ENCODE results near the gene CLEC18C. TPM values are rescaled to one million over a fixed set of nuclear protein-coding genes. Genes with fewer than 3 reads are reported as not detected.
"Not testable (repeated sequence)": the region's sequence is repeated elsewhere in the genome, so short reads cannot be mapped to it uniquely, and the experiment has no call there.

The CLEC18C gene
- total and polyA plus RNA-seq, 2 donors (not counting 1 experiment from before 2014, with no cell fraction given): 0.01 to 0.17 TPM

- not testable (repeated sequence) for H3K27me3 ChIP-seq (ENCODE audit: control insufficient read depth, insufficient read depth, low read length); DNase-seq (ENCODE audit: low read depth in 2 of 2); H3K4me3 ChIP-seq (replicated peaks in 1 of 4; ENCODE audit: control extremely low read depth in 1 of 4, insufficient read depth in 1 of 4, low read depth in 3 of 4, low read length in 4 of 4); H3K4me1 ChIP-seq (ENCODE audit: control insufficient read depth, extremely low read depth, insufficient read depth, low read length); H3K36me3 ChIP-seq (ENCODE audit: control insufficient read depth, insufficient read depth, low read length); H3K9me3 ChIP-seq (ENCODE audit: control insufficient read depth, insufficient read depth, low read depth, low read length); H3K4me2 ChIP-seq (ENCODE audit: extremely low read depth, insufficient read depth, low read length); H2AFZ ChIP-seq (ENCODE audit: low read length); H3K27ac ChIP-seq (ENCODE audit: insufficient read depth, low read length); H4K20me1 ChIP-seq (ENCODE audit: control insufficient read depth, extremely low read depth, insufficient read depth, low read length); H3K79me2 ChIP-seq (ENCODE audit: control insufficient read depth, insufficient read depth, low read length); H3K9ac ChIP-seq (ENCODE audit: insufficient read depth, low read length)
These were observed 50.5 kb downstream of the CLEC18C start for GRCh38 chr16:70223971-70224513.

DNA sequence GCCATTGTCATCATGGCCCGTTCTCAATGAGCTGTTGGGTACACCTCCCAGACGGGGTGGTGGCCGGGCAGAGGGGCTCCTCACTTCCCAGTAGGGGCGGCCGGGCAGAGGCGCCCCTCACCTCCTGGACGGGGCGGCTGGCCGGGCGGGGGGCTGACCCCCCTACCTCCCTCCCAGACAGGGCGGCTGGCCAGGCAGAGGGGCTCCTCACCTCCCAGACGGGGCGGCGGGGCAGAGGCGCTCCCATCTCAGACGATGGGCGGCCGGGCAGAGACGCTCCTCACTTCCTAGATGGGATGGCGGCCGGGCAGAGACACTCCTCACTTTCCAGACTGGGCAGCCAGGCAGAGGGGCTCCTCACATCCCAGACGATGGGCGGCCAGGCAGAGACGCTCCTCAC is 51.1 kb downstream of the CLEC18C start:
- not testable (repeated sequence) for H3K9me3 ChIP-seq (ENCODE audit: control insufficient read depth, insufficient read depth, low read depth, low read length); H4K20me1 ChIP-seq (ENCODE audit: control insufficient read depth, extremely low read depth, insufficient read depth, low read length); H3K79me2 ChIP-seq (ENCODE audit: control insufficient read depth, insufficient read depth, low read length); H3K9ac ChIP-seq (ENCODE audit: insufficient read depth, low read length); DNase-seq (ENCODE audit: low read depth in 2 of 2); H3K4me2 ChIP-seq (ENCODE audit: extremely low read depth, insufficient read depth, low read length); H2AFZ ChIP-seq (ENCODE audit: low read length); H3K36me3 ChIP-seq (ENCODE audit: control insufficient read depth, insufficient read depth, low read length); H3K27ac ChIP-seq (ENCODE audit: insufficient read depth, low read length); H3K27me3 ChIP-seq (ENCODE audit: control insufficient read depth, insufficient read depth, low read length); H3K4me1 ChIP-seq (ENCODE audit: control insufficient read depth, extremely low read depth, insufficient read depth, low read length); H3K4me3 ChIP-seq (replicated peaks in 1 of 4; ENCODE audit: control extremely low read depth in 1 of 4, insufficient read depth in 1 of 4, low read depth in 3 of 4, low read length in 4 of 4)

DNA sequence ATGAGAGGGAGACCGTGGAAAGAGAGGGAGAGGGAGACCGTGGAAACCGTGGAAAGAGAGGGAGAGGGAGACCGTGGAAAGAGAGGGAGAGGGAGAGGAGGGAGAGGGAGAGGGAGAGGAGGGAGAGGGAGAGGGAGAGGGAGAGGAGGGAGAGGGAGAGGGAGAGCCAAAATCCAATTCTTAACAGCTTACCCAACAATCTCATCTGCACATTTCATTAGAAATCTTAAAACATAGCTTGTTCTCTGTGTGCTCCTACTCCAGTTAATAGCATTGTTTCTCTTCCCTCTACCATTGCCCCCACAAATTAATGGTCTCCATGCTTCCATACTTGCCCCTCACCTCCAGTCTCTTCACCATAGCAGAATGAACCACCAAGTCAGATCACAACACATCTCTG is 51.8 kb downstream of the CLEC18C start:
- not testable (repeated sequence) for H3K36me3 ChIP-seq (ENCODE audit: control insufficient read depth, insufficient read depth, low read length); H3K4me3 ChIP-seq (replicated peaks in 1 of 4; ENCODE audit: control extremely low read depth in 1 of 4, insufficient read depth in 1 of 4, low read depth in 3 of 4, low read length in 4 of 4); H3K79me2 ChIP-seq (ENCODE audit: control insufficient read depth, insufficient read depth, low read length); H3K27ac ChIP-seq (ENCODE audit: insufficient read depth, low read length); H2AFZ ChIP-seq (ENCODE audit: low read length); H3K9ac ChIP-seq (ENCODE audit: insufficient read depth, low read length); H4K20me1 ChIP-seq (ENCODE audit: control insufficient read depth, extremely low read depth, insufficient read depth, low read length); H3K9me3 ChIP-seq (ENCODE audit: control insufficient read depth, insufficient read depth, low read depth, low read length); H3K4me2 ChIP-seq (ENCODE audit: extremely low read depth, insufficient read depth, low read length); H3K4me1 ChIP-seq (ENCODE audit: control insufficient read depth, extremely low read depth, insufficient read depth, low read length); H3K27me3 ChIP-seq (ENCODE audit: control insufficient read depth, insufficient read depth, low read length); DNase-seq (ENCODE audit: low read depth in 2 of 2)

- not testable (repeated sequence) for H3K4me3 ChIP-seq (replicated peaks in 1 of 4; ENCODE audit: control extremely low read depth in 1 of 4, insufficient read depth in 1 of 4, low read depth in 3 of 4, low read length in 4 of 4); DNase-seq (ENCODE audit: low read depth in 2 of 2); H3K27me3 ChIP-seq (ENCODE audit: control insufficient read depth, insufficient read depth, low read length); H4K20me1 ChIP-seq (ENCODE audit: control insufficient read depth, extremely low read depth, insufficient read depth, low read length); H3K9me3 ChIP-seq (ENCODE audit: control insufficient read depth, insufficient read depth, low read depth, low read length); H3K27ac ChIP-seq (ENCODE audit: insufficient read depth, low read length); H3K9ac ChIP-seq (ENCODE audit: insufficient read depth, low read length); H3K4me2 ChIP-seq (ENCODE audit: extremely low read depth, insufficient read depth, low read length); H3K4me1 ChIP-seq (ENCODE audit: control insufficient read depth, extremely low read depth, insufficient read depth, low read length); H2AFZ ChIP-seq (ENCODE audit: low read length); H3K36me3 ChIP-seq (ENCODE audit: control insufficient read depth, insufficient read depth, low read length); H3K79me2 ChIP-seq (ENCODE audit: control insufficient read depth, insufficient read depth, low read length)
These were observed 52.4 kb downstream of the CLEC18C start for GRCh38 chr16:70226024-70226423.

DNA sequence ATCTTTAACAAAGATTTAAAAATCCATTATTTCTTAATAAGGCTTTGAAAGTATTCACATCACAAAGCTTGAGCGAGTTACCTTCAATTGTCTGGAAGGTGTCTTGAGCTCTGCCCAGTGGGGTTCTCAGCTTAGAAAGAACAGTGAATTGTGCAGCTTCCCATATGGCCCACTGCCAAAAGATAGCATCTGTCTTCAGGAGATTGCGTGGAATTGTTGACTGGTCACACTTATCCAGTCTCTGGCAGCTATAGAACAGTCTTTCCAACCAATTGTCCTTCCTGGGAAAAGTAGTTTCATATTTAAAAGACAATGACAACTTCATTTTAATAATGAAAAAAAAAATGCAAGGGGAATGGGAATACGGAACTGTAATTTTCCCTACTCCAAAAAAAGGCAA is 58.2 kb downstream of the CLEC18C start:
- H2AFZ ChIP-seq (ENCODE audit: low read length): not testable (repeated sequence)

More for the DNA sequence above, 58.2 kb downstream of the CLEC18C start:
- H3K9ac ChIP-seq (ENCODE audit: insufficient read depth, low read length); H3K27me3 ChIP-seq (ENCODE audit: control insufficient read depth, insufficient read depth, low read length); H4K20me1 ChIP-seq (ENCODE audit: control insufficient read depth, extremely low read depth, insufficient read depth, low read length); DNase-seq (ENCODE audit: low read depth in 2 of 2); H3K4me3 ChIP-seq (replicated peaks in 1 of 4; ENCODE audit: control extremely low read depth in 1 of 4, insufficient read depth in 1 of 4, low read depth in 3 of 4, low read length in 4 of 4); H3K36me3 ChIP-seq (ENCODE audit: control insufficient read depth, insufficient read depth, low read length); H3K4me1 ChIP-seq (ENCODE audit: control insufficient read depth, extremely low read depth, insufficient read depth, low read length); H3K9me3 ChIP-seq (ENCODE audit: control insufficient read depth, insufficient read depth, low read depth, low read length); H3K27ac ChIP-seq (ENCODE audit: insufficient read depth, low read length); H3K4me2 ChIP-seq (ENCODE audit: extremely low read depth, insufficient read depth, low read length); H3K79me2 ChIP-seq (ENCODE audit: control insufficient read depth, insufficient read depth, low read length): not testable (repeated sequence)

Other genes with a start within 250 kb of the CLEC18C start
- under 0.01 and 0.33 TPM in 2 replicates for gene CLEC18A, start 222.5 kb upstream of the CLEC18C start, total RNA-seq
- gene CLEC18A, start 222.5 kb upstream of the CLEC18C start, polyA plus RNA-seq: 0.07 TPM in 1 of 2 replicates, not detected in the other
- gene PDPR, start 59.5 kb upstream of the CLEC18C start, total RNA-seq: 16.5 and 22.3 TPM in 2 replicates
- gene PDPR, start 59.5 kb upstream of the CLEC18C start, polyA plus RNA-seq: 18.2 and 29.0 TPM in 2 replicates
- 47.2 and 49.6 TPM in 2 replicates for gene EXOSC6, start 78.2 kb downstream of the CLEC18C start, total RNA-seq
- 8.6 and 12.0 TPM in 2 replicates for gene EXOSC6, start 78.2 kb downstream of the CLEC18C start, polyA plus RNA-seq
- gene AARS1, start 115.7 kb downstream of the CLEC18C start, total RNA-seq: 440 and 596 TPM in 2 replicates
- 134 and 137 TPM in 2 replicates for gene AARS1, start 115.7 kb downstream of the CLEC18C start, polyA plus RNA-seq
- gene DDX19B, start 125.4 kb downstream of the CLEC18C start, total RNA-seq: 23.9 and 30.7 TPM in 2 replicates
- gene DDX19B, start 125.4 kb downstream of the CLEC18C start, polyA plus RNA-seq: 41.0 and 46.0 TPM in 2 replicates
- gene DDX19A, start 173.1 kb downstream of the CLEC18C start, total RNA-seq: 33.1 and 35.3 TPM in 2 replicates
- gene DDX19A, start 173.1 kb downstream of the CLEC18C start, polyA plus RNA-seq: 48.3 and 48.6 TPM in 2 replicates

Measured in fibroblast of lung (primary cell).